Activated CD4-positive, alpha-beta T cell treated with anti-CD3 and anti-CD28 coated beads for 48 hours (primary cell): Measurements from ENCODE around the gene CYB5RL.
"Not testable (repeated sequence)": the region's sequence is repeated elsewhere in the genome, so short reads cannot be mapped to it uniquely, and the experiment has no call there.

Experiments
- DNase-seq: peaks from one replicate; pipeline ENCODE4 v3.0.0-alpha.2; 2020

CYB5RL gene

GRCh38 chr1:54225378-54225777 is 25.5 kb upstream of the CYB5RL start:
- DNase-seq = no peak

GRCh38 chr1:54224233-54224632 is 24.4 kb upstream of the CYB5RL start:
- DNase-seq = no peak

- no peak for DNase-seq
Observed at GRCh38 chr1:54223441-54224202, 23.8 kb upstream of the CYB5RL start.

GRCh38 chr1:54222711-54223110 is 22.9 kb upstream of the CYB5RL start:
- DNase-seq = no peak

- no peak for DNase-seq
Observed at GRCh38 chr1:54221867-54222484, 22.1 kb upstream of the CYB5RL start.

GRCh38 chr1:54221113-54221834 is 21.4 kb upstream of the CYB5RL start:
- DNase-seq = no peak

GRCh38 chr1:54220004-54220811 is 20.4 kb upstream of the CYB5RL start:
- DNase-seq = no peak

- DNase-seq = no peak
Observed at GRCh38 chr1:54219688-54220003, 19.8 kb upstream of the CYB5RL start.

GRCh38 chr1:54218883-54219687 is 19.3 kb upstream of the CYB5RL start:
- DNase-seq = no peak

GRCh38 chr1:54215523-54215922 is 15.7 kb upstream of the CYB5RL start:
- no peak for DNase-seq

- DNase-seq = no peak
Observed at GRCh38 chr1:54212872-54213271, 13.0 kb upstream of the CYB5RL start.

GRCh38 chr1:54207896-54208295 is 8.1 kb upstream of the CYB5RL start:
- DNase-seq = not testable (repeated sequence)

- DNase-seq = no peak
Observed at GRCh38 chr1:54207287-54207686, 7.5 kb upstream of the CYB5RL start.

- no peak for DNase-seq
Observed at GRCh38 chr1:54204199-54204598, 4.4 kb upstream of the CYB5RL start.

- DNase-seq = no peak
Observed at GRCh38 chr1:54200519-54200997, 728 bp upstream of the CYB5RL start.

GRCh38 chr1:54199151-54199764 is 572 bp downstream of the CYB5RL start:
- no peak for DNase-seq

GRCh38 chr1:54193453-54193852 is 6.4 kb downstream of the CYB5RL start:
- no peak for DNase-seq

GRCh38 chr1:54191525-54191924 is 8.3 kb downstream of the CYB5RL start:
- no peak for DNase-seq

GRCh38 chr1:54190526-54190925 is 9.3 kb downstream of the CYB5RL start:
- no peak for DNase-seq

- DNase-seq = no peak
Observed at GRCh38 chr1:54188291-54188690, 11.5 kb downstream of the CYB5RL start.

- no peak for DNase-seq
Observed at GRCh38 chr1:54186056-54186455, 13.8 kb downstream of the CYB5RL start.
